ENCODE results near the gene GOLGB1.
"Not testable (repeated sequence)": the region's sequence is repeated elsewhere in the genome, so short reads cannot be mapped to it uniquely, and the experiment has no call there.

The GOLGB1 gene

GRCh38 chr3:121759541-121760202 is 10.1 kb upstream of the GOLGB1 start:
- Histone ChIP-seq H3K36me3 (ENCODE audit: control insufficient read depth, insufficient read depth, low read length, severe bottlenecking) (no peaks in the 10 kb centered on the region), H3K4me3 (ENCODE audit: low read length) (no peak overlapping the region), H3K9me3 (ENCODE audit: control insufficient read depth, low read length) (no peaks in the 10 kb centered on the region), H3K27me3 (replicated peaks; ENCODE audit: control insufficient read depth, insufficient read depth, low read length) (no peaks in the 10 kb centered on the region), H3K4me1 (ENCODE audit: control insufficient read depth, insufficient read depth, low read length) (no peaks in the 10 kb centered on the region), H3K9ac (ENCODE audit: low read length) (no peak overlapping the region)
- DNase-seq (ENCODE audit: low read depth): no peak

- DNase-seq (ENCODE audit: low read depth): no peak
- Histone ChIP-seq H3K36me3 (ENCODE audit: control insufficient read depth, insufficient read depth, low read length, severe bottlenecking) (no peaks in the 10 kb centered on the region), H3K4me1 (ENCODE audit: control insufficient read depth, insufficient read depth, low read length) (no peaks in the 10 kb centered on the region), H3K4me3 (ENCODE audit: low read length) (no peak overlapping the region), H3K9ac (ENCODE audit: low read length) (no peak overlapping the region), H3K27me3 (replicated peaks; ENCODE audit: control insufficient read depth, insufficient read depth, low read length) (no peaks in the 10 kb centered on the region), H3K9me3 (ENCODE audit: control insufficient read depth, low read length) (no peaks in the 10 kb centered on the region)
Observed at GRCh38 chr3:121758727-121759450, 9.3 kb upstream of the GOLGB1 start.

GRCh38 chr3:121757812-121758545 is 8.4 kb upstream of the GOLGB1 start:
- H3K27me3 ChIP-seq (replicated peaks; ENCODE audit: control insufficient read depth, insufficient read depth, low read length): no peaks in the 10 kb centered on the region
- H3K4me3 ChIP-seq (ENCODE audit: low read length): no peak overlapping the region
- DNase-seq (ENCODE audit: low read depth): no peak
- no peaks in the 10 kb centered on the region for H3K9me3 ChIP-seq (ENCODE audit: control insufficient read depth, low read length)
- no peak overlapping the region for H3K9ac ChIP-seq (ENCODE audit: low read length)
- no peaks in the 10 kb centered on the region for H3K4me1 ChIP-seq (ENCODE audit: control insufficient read depth, insufficient read depth, low read length)
- no peaks in the 10 kb centered on the region for H3K36me3 ChIP-seq (ENCODE audit: control insufficient read depth, insufficient read depth, low read length, severe bottlenecking)

- Histone ChIP-seq H3K4me3 (ENCODE audit: low read length) (no peak overlapping the region), H3K4me1 (ENCODE audit: control insufficient read depth, insufficient read depth, low read length) (no peaks in the 10 kb centered on the region), H3K36me3 (ENCODE audit: control insufficient read depth, insufficient read depth, low read length, severe bottlenecking) (no peaks in the 10 kb centered on the region), H3K9me3 (ENCODE audit: control insufficient read depth, low read length) (no peaks in the 10 kb centered on the region), H3K9ac (ENCODE audit: low read length) (no peak overlapping the region), H3K27me3 (replicated peaks; ENCODE audit: control insufficient read depth, insufficient read depth, low read length) (no peaks in the 10 kb centered on the region)
- no peak for DNase-seq (ENCODE audit: low read depth)
Observed at GRCh38 chr3:121757087-121757811, 7.7 kb upstream of the GOLGB1 start.

- H3K4me3 ChIP-seq (ENCODE audit: low read length): no peak overlapping the region
- no peaks in the 10 kb centered on the region for H3K9me3 ChIP-seq (ENCODE audit: control insufficient read depth, low read length)
- no peak overlapping the region for H3K9ac ChIP-seq (ENCODE audit: low read length)
- H3K4me1 ChIP-seq (ENCODE audit: control insufficient read depth, insufficient read depth, low read length): peaks cover 14% of the 10 kb centered on the region
- no peaks in the 10 kb centered on the region for H3K36me3 ChIP-seq (ENCODE audit: control insufficient read depth, insufficient read depth, low read length, severe bottlenecking)
- DNase-seq (ENCODE audit: low read depth): no peak
- no peaks in the 10 kb centered on the region for H3K27me3 ChIP-seq (replicated peaks; ENCODE audit: control insufficient read depth, insufficient read depth, low read length)
Observed at GRCh38 chr3:121752772-121753171, 3.2 kb upstream of the GOLGB1 start.

GRCh38 chr3:121752261-121752660 is 2.7 kb upstream of the GOLGB1 start:
- Histone ChIP-seq H3K4me1 (ENCODE audit: control insufficient read depth, insufficient read depth, low read length) (peaks cover 19% of the 10 kb centered on the region), H3K27me3 (replicated peaks; ENCODE audit: control insufficient read depth, insufficient read depth, low read length) (no peaks in the 10 kb centered on the region), H3K36me3 (ENCODE audit: control insufficient read depth, insufficient read depth, low read length, severe bottlenecking) (no peaks in the 10 kb centered on the region), H3K9me3 (ENCODE audit: control insufficient read depth, low read length) (no peaks in the 10 kb centered on the region), H3K4me3 (ENCODE audit: low read length) (no peak overlapping the region), H3K9ac (ENCODE audit: low read length) (no peak overlapping the region)
- DNase-seq (ENCODE audit: low read depth): no peak

GRCh38 chr3:121750087-121750415 is 510 bp upstream of the GOLGB1 start:
- peak overlapping the region; percentile 90 for H3K9ac ChIP-seq (ENCODE audit: low read length)
- H3K27me3 ChIP-seq (replicated peaks; ENCODE audit: control insufficient read depth, insufficient read depth, low read length): no peaks in the 10 kb centered on the region
- H3K4me3 ChIP-seq (ENCODE audit: low read length): peak overlapping the region; percentile 96
- DNase-seq (ENCODE audit: low read depth): no peak
- no peaks in the 10 kb centered on the region for H3K9me3 ChIP-seq (ENCODE audit: control insufficient read depth, low read length)
- peaks cover 25% of the 10 kb centered on the region for H3K4me1 ChIP-seq (ENCODE audit: control insufficient read depth, insufficient read depth, low read length)
- H3K36me3 ChIP-seq (ENCODE audit: control insufficient read depth, insufficient read depth, low read length, severe bottlenecking): no peaks in the 10 kb centered on the region

GRCh38 chr3:121748680-121749275 is 763 bp downstream of the GOLGB1 start:
- Histone ChIP-seq H3K4me1 (ENCODE audit: control insufficient read depth, insufficient read depth, low read length) (peaks cover 25% of the 10 kb centered on the region), H3K9me3 (ENCODE audit: control insufficient read depth, low read length) (no peaks in the 10 kb centered on the region), H3K27me3 (replicated peaks; ENCODE audit: control insufficient read depth, insufficient read depth, low read length) (no peaks in the 10 kb centered on the region), H3K9ac (ENCODE audit: low read length) (peak overlapping the region; percentile 98), H3K4me3 (ENCODE audit: low read length) (peak overlapping the region; percentile 96), H3K36me3 (ENCODE audit: control insufficient read depth, insufficient read depth, low read length, severe bottlenecking) (no peaks in the 10 kb centered on the region)
- peak; percentile 72 for DNase-seq (ENCODE audit: low read depth)

GRCh38 chr3:121747976-121748375 is 1.6 kb downstream of the GOLGB1 start:
- Histone ChIP-seq H3K4me1 (ENCODE audit: control insufficient read depth, insufficient read depth, low read length) (peaks cover 25% of the 10 kb centered on the region), H3K9me3 (ENCODE audit: control insufficient read depth, low read length) (no peaks in the 10 kb centered on the region), H3K9ac (ENCODE audit: low read length) (peak overlapping the region; percentile 98), H3K36me3 (ENCODE audit: control insufficient read depth, insufficient read depth, low read length, severe bottlenecking) (no peaks in the 10 kb centered on the region), H3K4me3 (ENCODE audit: low read length) (peak overlapping the region; percentile 96), H3K27me3 (replicated peaks; ENCODE audit: control insufficient read depth, insufficient read depth, low read length) (no peaks in the 10 kb centered on the region)
- peak; percentile 29 for DNase-seq (ENCODE audit: low read depth)

- not testable (repeated sequence) for H3K9ac ChIP-seq (ENCODE audit: low read length); H3K36me3 ChIP-seq (ENCODE audit: control insufficient read depth, insufficient read depth, low read length, severe bottlenecking); DNase-seq (ENCODE audit: low read depth); H3K9me3 ChIP-seq (ENCODE audit: control insufficient read depth, low read length); H3K4me3 ChIP-seq (ENCODE audit: low read length); H3K27me3 ChIP-seq (replicated peaks; ENCODE audit: control insufficient read depth, insufficient read depth, low read length)
- H3K4me1 ChIP-seq (ENCODE audit: control insufficient read depth, insufficient read depth, low read length): peaks cover 20% of the 10 kb centered on the region
Observed at GRCh38 chr3:121743106-121743505, 6.4 kb downstream of the GOLGB1 start.

- H3K9me3 ChIP-seq (ENCODE audit: control insufficient read depth, low read length): no peaks in the 10 kb centered on the region
- no peaks in the 10 kb centered on the region for H3K27me3 ChIP-seq (replicated peaks; ENCODE audit: control insufficient read depth, insufficient read depth, low read length)
Observed at GRCh38 chr3:121740896-121741295, 8.6 kb downstream of the GOLGB1 start.

More at GRCh38 chr3:121740896-121741295, 8.6 kb downstream of the GOLGB1 start:
- Histone ChIP-seq H3K4me1 (ENCODE audit: control insufficient read depth, insufficient read depth, low read length) (peaks cover 8% of the 10 kb centered on the region), H3K4me3 (ENCODE audit: low read length) (no peak overlapping the region), H3K36me3 (ENCODE audit: control insufficient read depth, insufficient read depth, low read length, severe bottlenecking) (peaks cover 9% of the 10 kb centered on the region), H3K9ac (ENCODE audit: low read length) (no peak overlapping the region)
- DNase-seq (ENCODE audit: low read depth): no peak
